Liver (tissue), 3 donors: ENCODE measurements around the gene ZNF844.
"Not testable (repeated sequence)": the region's sequence is repeated elsewhere in the genome, so short reads cannot be mapped to it uniquely, and the experiment has no call there.

Source experiments
- EGR1 ChIP-seq, 2 donors: IDR thresholded peaks; 2 replicates each; pipeline ENCODE4 v1.6.1; 2016 to 2018; ENCODE audit warnings: antibody characterized with exemption in 2 of 2, low read depth in 2 of 2
- FOXA1 ChIP-seq: IDR thresholded peaks from 2 replicates; pipeline ENCODE4 v1.6.1; 2016; ENCODE audit warnings: antibody characterized with exemption
- GABPA ChIP-seq, 2 donors: IDR thresholded peaks in 1 of 2; conservative IDR thresholded peaks in 1 of 2; 2 replicates each; pipeline ENCODE4 v1.6.1; 2016; ENCODE audit warnings: antibody characterized with exemption in 2 of 2, mild to moderate bottlenecking in 1 of 2, moderate library complexity in 1 of 2
- MAX ChIP-seq: IDR thresholded peaks from 2 replicates; pipeline ENCODE4 v1.6.1; 2016; ENCODE audit warnings: antibody characterized with exemption
- NR2F2 ChIP-seq: IDR thresholded peaks from 2 replicates; pipeline ENCODE4 v1.6.1; 2016; ENCODE audit warnings: antibody characterized with exemption
- REST ChIP-seq: IDR thresholded peaks from 2 replicates; pipeline ENCODE4 v1.6.1; 2016; ENCODE audit warnings: antibody characterized with exemption, mild to moderate bottlenecking
- RXRA ChIP-seq, 2 donors: IDR thresholded peaks; 2 replicates each; pipeline ENCODE4 v1.6.1; 2017 to 2018; ENCODE audit warnings: antibody characterized with exemption in 2 of 2, mild to moderate bottlenecking in 1 of 2
- SP1 ChIP-seq: IDR thresholded peaks from 2 replicates; pipeline ENCODE4 v1.6.1; 2018; ENCODE audit warnings: antibody characterized with exemption, mild to moderate bottlenecking
- TAF1 ChIP-seq: conservative IDR thresholded peaks from 2 replicates; pipeline ENCODE4 v1.6.1; 2016; ENCODE audit warnings: antibody characterized with exemption, mild to moderate bottlenecking
- TF ChIP-seq, protein P1 (sequence below): fragments of 150-350 bp; IDR thresholded peaks from 2 replicates; pipeline ENCODE4 v1.5.1; 2017; ENCODE audit warnings: improper control_type of control experiment, low read depth, low read length; ENCODE audit not compliant: missing input control
- TF ChIP-seq, protein P2 (sequence below): IDR thresholded peaks from 2 replicates; pipeline ENCODE4 v1.6.1; 2016; ENCODE audit warnings: antibody characterized with exemption
- donor health status: healthy.
- donor health status: healthy.

GRCh38 chr19:12103909-12104308, 39.4 kb downstream of the ZNF844 start:
- TF ChIP-seq, protein P1, sequence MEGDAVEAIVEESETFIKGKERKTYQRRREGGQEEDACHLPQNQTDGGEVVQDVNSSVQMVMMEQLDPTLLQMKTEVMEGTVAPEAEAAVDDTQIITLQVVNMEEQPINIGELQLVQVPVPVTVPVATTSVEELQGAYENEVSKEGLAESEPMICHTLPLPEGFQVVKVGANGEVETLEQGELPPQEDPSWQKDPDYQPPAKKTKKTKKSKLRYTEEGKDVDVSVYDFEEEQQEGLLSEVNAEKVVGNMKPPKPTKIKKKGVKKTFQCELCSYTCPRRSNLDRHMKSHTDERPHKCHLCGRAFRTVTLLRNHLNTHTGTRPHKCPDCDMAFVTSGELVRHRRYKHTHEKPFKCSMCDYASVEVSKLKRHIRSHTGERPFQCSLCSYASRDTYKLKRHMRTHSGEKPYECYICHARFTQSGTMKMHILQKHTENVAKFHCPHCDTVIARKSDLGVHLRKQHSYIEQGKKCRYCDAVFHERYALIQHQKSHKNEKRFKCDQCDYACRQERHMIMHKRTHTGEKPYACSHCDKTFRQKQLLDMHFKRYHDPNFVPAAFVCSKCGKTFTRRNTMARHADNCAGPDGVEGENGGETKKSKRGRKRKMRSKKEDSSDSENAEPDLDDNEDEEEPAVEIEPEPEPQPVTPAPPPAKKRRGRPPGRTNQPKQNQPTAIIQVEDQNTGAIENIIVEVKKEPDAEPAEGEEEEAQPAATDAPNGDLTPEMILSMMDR: not testable (repeated sequence)
- not testable (repeated sequence) for TF ChIP-seq TAF1; REST; EGR1 (IDR thresholded peaks at IDR 0.05; ENCODE audit: low read depth in 2 of 2); SP1; MAX; RXRA (IDR thresholded peaks at IDR 0.05); FOXA1; NR2F2; GABPA (IDR thresholded peaks at IDR 0.05 in 1 of 2, conservative IDR thresholded peaks at IDR 0.05 in 1 of 2)
- TF ChIP-seq, protein P2, sequence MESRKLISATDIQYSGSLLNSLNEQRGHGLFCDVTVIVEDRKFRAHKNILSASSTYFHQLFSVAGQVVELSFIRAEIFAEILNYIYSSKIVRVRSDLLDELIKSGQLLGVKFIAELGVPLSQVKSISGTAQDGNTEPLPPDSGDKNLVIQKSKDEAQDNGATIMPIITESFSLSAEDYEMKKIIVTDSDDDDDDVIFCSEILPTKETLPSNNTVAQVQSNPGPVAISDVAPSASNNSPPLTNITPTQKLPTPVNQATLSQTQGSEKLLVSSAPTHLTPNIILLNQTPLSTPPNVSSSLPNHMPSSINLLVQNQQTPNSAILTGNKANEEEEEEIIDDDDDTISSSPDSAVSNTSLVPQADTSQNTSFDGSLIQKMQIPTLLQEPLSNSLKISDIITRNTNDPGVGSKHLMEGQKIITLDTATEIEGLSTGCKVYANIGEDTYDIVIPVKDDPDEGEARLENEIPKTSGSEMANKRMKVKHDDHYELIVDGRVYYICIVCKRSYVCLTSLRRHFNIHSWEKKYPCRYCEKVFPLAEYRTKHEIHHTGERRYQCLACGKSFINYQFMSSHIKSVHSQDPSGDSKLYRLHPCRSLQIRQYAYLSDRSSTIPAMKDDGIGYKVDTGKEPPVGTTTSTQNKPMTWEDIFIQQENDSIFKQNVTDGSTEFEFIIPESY: not testable (repeated sequence)
